ENCODE data around the gene CCDC124.

The CCDC124 gene

GRCh38 chr19:17966550-17967256 lies 33.9 kb downstream of the CCDC124 start, which contains the start of gene KCNN1:
Gene KCNN1, plus strand, starts transcription at chr19:17967107. Its CDS starts 6,782 bp downstream, at chr19:17973889.
- H3K36me3 ChIP-seq (ENCODE audit: low read length), result no peaks in the 10 kb centered on the region
- H3F3A ChIP-seq (ENCODE audit: insufficient read depth), result 0 out of 2 replicates have a peak, but pooled peaks cover 3% of the 10 kb centered on the region
- no peaks in the 10 kb centered on the region for H3K9me3 ChIP-seq (ENCODE audit: insufficient read depth, low read length)
- no peaks in the 10 kb centered on the region for H3K9me2 ChIP-seq (replicated peaks; ENCODE audit: insufficient read depth, low read length)
- no peaks in the 10 kb centered on the region for H3K27me3 ChIP-seq (ENCODE audit: low read length)
- H2AFZ ChIP-seq (ENCODE audit: low read depth, low read length, severe bottlenecking), result no peak within 1 kb of the TSS
- no peak within 1 kb of the TSS for H3K4me3 ChIP-seq (ENCODE audit: insufficient read depth, low read length, poor library complexity, severe bottlenecking)
- no peak for TF ChIP-seq CTCF (IDR thresholded peaks at IDR 0.05; ENCODE audit: insufficient read depth, low read length, poor library complexity, severe bottlenecking)
- TF ChIP-seq EZH2phosphoT487 (conservative IDR thresholded peaks at IDR 0.05; ENCODE audit: low read length), result no peak
- no peaks in the 10 kb centered on the region for H4K20me1 ChIP-seq (ENCODE audit: low read depth, low read length)
- no peak within 1 kb of the TSS for H3K4me2 ChIP-seq (ENCODE audit: low read depth, low read length, poor library complexity, severe bottlenecking)
- H3K79me2 ChIP-seq (ENCODE audit: insufficient read depth, low read length), result no peaks in the 10 kb centered on the region
- no peak within 1 kb of the TSS for H3K9ac ChIP-seq (ENCODE audit: low read length)
- no peak within 1 kb of the TSS for H3K27ac ChIP-seq (ENCODE audit: low read depth, low read length)

GRCh38 chr19:17967257-17968051 lies 34.6 kb downstream of the CCDC124 start:
- H3F3A ChIP-seq (ENCODE audit: insufficient read depth), result 0 out of 2 replicates have a peak, but pooled peaks cover 3% of the 10 kb centered on the region
- no peaks in the 10 kb centered on the region for H3K36me3 ChIP-seq (ENCODE audit: low read length)
- H3K27me3 ChIP-seq (ENCODE audit: low read length), result no peaks in the 10 kb centered on the region
- no peak overlapping the region for H3K4me3 ChIP-seq (ENCODE audit: insufficient read depth, low read length, poor library complexity, severe bottlenecking)
- no peak overlapping the region for H3K27ac ChIP-seq (ENCODE audit: low read depth, low read length)
- H3K9me2 ChIP-seq (replicated peaks; ENCODE audit: insufficient read depth, low read length), result no peaks in the 10 kb centered on the region
- H3K4me2 ChIP-seq (ENCODE audit: low read depth, low read length, poor library complexity, severe bottlenecking), result no peak overlapping the region
- no peak overlapping the region for H3K9ac ChIP-seq (ENCODE audit: low read length)
- H3K9me3 ChIP-seq (ENCODE audit: insufficient read depth, low read length), result no peaks in the 10 kb centered on the region
- H2AFZ ChIP-seq (ENCODE audit: low read depth, low read length, severe bottlenecking), result no peak overlapping the region
- H3K79me2 ChIP-seq (ENCODE audit: insufficient read depth, low read length), result no peaks in the 10 kb centered on the region
- no peaks in the 10 kb centered on the region for H4K20me1 ChIP-seq (ENCODE audit: low read depth, low read length)
- TF ChIP-seq CTCF (IDR thresholded peaks at IDR 0.05; ENCODE audit: insufficient read depth, low read length, poor library complexity, severe bottlenecking) (no peak), EZH2phosphoT487 (conservative IDR thresholded peaks at IDR 0.05; ENCODE audit: low read length) (no peak)

GRCh38 chr19:17968362-17968761 lies 35.5 kb downstream of the CCDC124 start:
- no peaks in the 10 kb centered on the region for H3K9me3 ChIP-seq (ENCODE audit: insufficient read depth, low read length)
- H3K4me2 ChIP-seq (ENCODE audit: low read depth, low read length, poor library complexity, severe bottlenecking), result no peak overlapping the region
- no peak overlapping the region for H3K4me3 ChIP-seq (ENCODE audit: insufficient read depth, low read length, poor library complexity, severe bottlenecking)
- 0 out of 2 replicates have a peak, but pooled peaks cover 3% of the 10 kb centered on the region for H3F3A ChIP-seq (ENCODE audit: insufficient read depth)
- no peaks in the 10 kb centered on the region for H3K79me2 ChIP-seq (ENCODE audit: insufficient read depth, low read length)
- H3K9me2 ChIP-seq (replicated peaks; ENCODE audit: insufficient read depth, low read length), result no peaks in the 10 kb centered on the region
- no peak for TF ChIP-seq EZH2phosphoT487 (conservative IDR thresholded peaks at IDR 0.05; ENCODE audit: low read length)
- no peak for TF ChIP-seq CTCF (IDR thresholded peaks at IDR 0.05; ENCODE audit: insufficient read depth, low read length, poor library complexity, severe bottlenecking)
- no peak overlapping the region for H3K27ac ChIP-seq (ENCODE audit: low read depth, low read length)
- H4K20me1 ChIP-seq (ENCODE audit: low read depth, low read length), result no peaks in the 10 kb centered on the region
- no peak overlapping the region for H2AFZ ChIP-seq (ENCODE audit: low read depth, low read length, severe bottlenecking)
- no peak overlapping the region for H3K9ac ChIP-seq (ENCODE audit: low read length)
- no peaks in the 10 kb centered on the region for H3K27me3 ChIP-seq (ENCODE audit: low read length)
- H3K36me3 ChIP-seq (ENCODE audit: low read length), result no peaks in the 10 kb centered on the region
